K562 (cell line): ENCODE measurements around the gene HDAC7. TPM values are rescaled to one million over a fixed set of nuclear protein-coding genes. Genes with fewer than 3 reads are reported as not detected.
A peak's percentile ranks its signal among the peaks of the same experiment; 100 is the strongest.

Source experiments
- CBX3 ChIP-seq, 2 experiments: IDR thresholded peaks; 1 replicate in 1 of 2; 2 replicates in 1 of 2; pipeline ENCODE4 v1.6.1; 2012; ENCODE audit warnings: inconsistent platforms in 2 of 2, low read length in 2 of 2, borderline replicate concordance in 1 of 2, control low read depth in 1 of 2
- ELF2 ChIP-seq: fragments of 250-450 bp; sonication (Bioruptor Pico); IDR thresholded peaks from 2 replicates; pipeline ENCODE4 v1.5.0; 2021; ENCODE audit warnings: mild to moderate bottlenecking
- GABPB1 ChIP-seq: sonication (generic); formaldehyde crosslinking; IDR thresholded peaks from 2 replicates; pipeline ENCODE4 v1.8.0; 2022; ENCODE audit warnings: mild to moderate bottlenecking, missing genetic modification reagents
- HOXB6 ChIP-seq: fragments of 250-450 bp; sonication (Bioruptor Pico); IDR thresholded peaks from 2 replicates; pipeline ENCODE4 v1.5.1; 2022; ENCODE audit warnings: mild to moderate bottlenecking, borderline replicate concordance
- KAT7 ChIP-seq: sonication (generic); formaldehyde crosslinking; IDR thresholded peaks from 2 replicates; pipeline ENCODE4 v1.8.0; 2022; ENCODE audit warnings: missing genetic modification reagents, mild to moderate bottlenecking, borderline replicate concordance
- KLF13 ChIP-seq: fragments of 450-650 bp; IDR thresholded peaks from 2 replicates; pipeline ENCODE4 v1.6.1; 2016; ENCODE audit warnings: missing genetic modification characterization, low read depth, mild to moderate bottlenecking, missing compliant biosample characterization, moderate library complexity, borderline replicate concordance
- MCM3 ChIP-seq: fragments of 450-650 bp; IDR thresholded peaks from 2 replicates; pipeline ENCODE4 v1.6.1; 2016
- MYC ChIP-seq, 2 experiments: fragments of 250-450 bp in 1 of 2; sonication (Bioruptor Pico) in 1 of 2; IDR thresholded peaks; 2 replicates each; pipeline versions ENCODE4 v1.5.1 to v1.6.1; 2012 to 2021; ENCODE audit warnings: low read depth in 2 of 2, borderline replicate concordance in 1 of 2, improper control_type of control experiment in 1 of 2, low read length in 1 of 2, mild to moderate bottlenecking in 1 of 2, moderate library complexity in 1 of 2
- MYNN ChIP-seq, 2 experiments: sonication (generic); formaldehyde crosslinking in 1 of 2; IDR thresholded peaks; 2 replicates each; pipeline versions ENCODE4 v1.5.0 to v1.6.1; 2016 to 2020; ENCODE audit warnings: antibody characterized with exemption in 1 of 2, missing genetic modification reagents in 1 of 2
- PHB2 ChIP-seq: fragments of 450-650 bp; IDR thresholded peaks from 2 replicates; pipeline ENCODE4 v1.6.1; 2017; ENCODE audit warnings: low read depth
- SAFB ChIP-seq: fragments of 200-400 bp; formaldehyde crosslinking; IDR thresholded peaks from 2 replicates; pipeline ENCODE4 v1.6.1; 2017; ENCODE audit warnings: low read depth, low read length, borderline replicate concordance
- SMAD3 ChIP-seq: fragments of 450-650 bp; formaldehyde crosslinking; conservative IDR thresholded peaks from 2 replicates; pipeline ENCODE4 v1.4.0; 2020; ENCODE audit warnings: mild to moderate bottlenecking
- SMARCA5 ChIP-seq: fragments of 450-650 bp; IDR thresholded peaks from 2 replicates; pipeline ENCODE4 v1.6.1; 2016
- TCF7 ChIP-seq: sonication (generic); IDR thresholded peaks from 2 replicates; pipeline ENCODE4 v1.6.1; 2016; ENCODE audit warnings: antibody characterized with exemption, borderline replicate concordance
- THAP7 ChIP-seq: fragments of 250-450 bp; sonication (Bioruptor Pico); IDR thresholded peaks from 2 replicates; pipeline ENCODE4 v1.5.0; 2021
- ZNF253 ChIP-seq: fragments of 250-450 bp; sonication (Bioruptor Pico); conservative IDR thresholded peaks from 2 replicates; pipeline ENCODE4 v1.6.1; 2021; ENCODE audit warnings: mild to moderate bottlenecking
- ZNF3 ChIP-seq: fragments of 250-450 bp; sonication (Bioruptor Pico); IDR thresholded peaks from 2 replicates; pipeline ENCODE4 v1.5.0; 2021; ENCODE audit warnings: mild to moderate bottlenecking, moderate library complexity
- ZNF316 ChIP-seq: fragments of 450-650 bp; IDR thresholded peaks from 2 replicates; pipeline ENCODE4 v1.6.1; 2016
- ZNF431 ChIP-seq: sonication (generic); formaldehyde crosslinking; IDR thresholded peaks from 2 replicates; pipeline ENCODE4 v1.8.0; 2022; ENCODE audit warnings: mild to moderate bottlenecking, missing genetic modification reagents
- ZNF584 ChIP-seq: fragments of 200-800 bp; sonication (Bioruptor generic); IDR thresholded peaks from 2 replicates; pipeline ENCODE4 v1.6.1; 2016; ENCODE audit warnings: low read depth, mild to moderate bottlenecking, missing genetic modification characterization, missing compliant biosample characterization
- ZNF644 ChIP-seq: fragments of 200-800 bp; sonication (Bioruptor generic); IDR thresholded peaks from 2 replicates; pipeline ENCODE4 v1.6.1; 2016; ENCODE audit warnings: low read depth, missing genetic modification characterization, missing compliant biosample characterization
- ZNF695 ChIP-seq: fragments of 450-650 bp; formaldehyde crosslinking; IDR thresholded peaks from 2 replicates; pipeline ENCODE4 v1.4.0; 2020; ENCODE audit warnings: mild to moderate bottlenecking, moderate library complexity
- polyA plus RNA-seq, 8 experiments: library from polyadenylated mRNA; depleted of rRNA in 4 of 8; stranded (reverse) in 5 of 8; unstranded in 3 of 8; fragments of >200 nt; fragmentation: Nextera tagmentation in 2 of 8; fragmentation: Illumina TruSeq in 1 of 8; extraction: Ambion mirVana in 2 of 8; extraction: Trizol in 1 of 8; gene quantifications; 2 replicates each; pipeline versions ENCODE4 v1.2.1 to v1.2.3, GENCODE V29; 2011 to 2014; ENCODE audit warnings: inconsistent platforms in 1 of 8, missing spikeins in 1 of 8
- total RNA-seq, 7 experiments: library from RNA; depleted of rRNA in 6 of 7; stranded (reverse); fragments of >200 nt in 6 of 7; fragmentation: Illumina TruSeq in 2 of 7; extraction: Trizol in 2 of 7; gene quantifications; 2 replicates each; pipeline versions ENCODE4 v1.2.1 to v1.2.3, GENCODE V29; 2011 to 2021; ENCODE audit warnings: low replicate concordance in 1 of 7
- TF ChIP-seq, protein P1 (sequence below): sonication (generic); formaldehyde crosslinking; IDR thresholded peaks from 2 replicates; pipeline ENCODE4 v1.5.0; 2020; ENCODE audit warnings: missing genetic modification reagents
- TF ChIP-seq, protein P2 (sequence below): fragments of 450-650 bp; IDR thresholded peaks from 2 replicates; pipeline ENCODE4 v1.6.1; 2017; ENCODE audit warnings: antibody characterized with exemption, mild to moderate bottlenecking

HDAC7 gene
- total and polyA plus RNA-seq, 9 of the 15 experiments (the other 6 are each of a cell fraction or from before 2014, with no cell fraction given) = 2.5 to 129 (median 31.1) TPM

DNA sequence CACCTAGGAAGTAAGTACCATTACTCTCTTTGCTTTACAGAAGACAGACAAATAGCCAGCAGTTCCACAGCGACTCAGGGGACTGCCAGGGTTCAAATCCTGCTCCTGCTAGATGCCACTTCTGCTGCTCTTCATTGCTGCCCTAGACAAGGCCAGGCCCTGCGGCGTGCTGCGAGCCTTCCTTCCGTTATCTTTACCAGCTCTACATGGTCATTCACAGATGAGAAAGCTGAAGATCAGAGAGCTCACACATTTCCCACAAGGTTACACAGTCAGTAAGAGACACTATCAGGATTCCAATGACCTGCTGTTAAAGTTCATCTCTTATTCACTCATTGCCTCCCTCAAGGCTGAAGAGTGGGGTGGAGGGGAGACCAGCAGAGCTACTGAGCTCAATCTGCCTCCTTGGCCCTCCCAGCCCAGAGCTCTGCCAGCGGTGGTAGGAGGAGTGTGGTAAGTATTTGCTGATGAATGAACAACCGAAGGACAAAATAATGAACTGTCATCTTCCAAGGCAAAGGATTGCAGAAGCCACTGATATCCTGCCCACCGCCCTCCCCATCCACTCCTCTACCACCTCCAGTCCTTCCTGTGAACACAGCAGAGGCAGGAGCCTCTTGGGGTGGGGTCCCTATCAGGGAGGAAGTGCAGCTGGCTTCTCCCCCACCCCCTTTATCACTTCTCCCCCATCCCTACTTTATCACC, 14.6 kb upstream of the HDAC7 start (continued):
- TF ChIP-seq THAP7 (CRISPR knock-in tag) = no peak
- TF ChIP-seq KAT7 (CRISPR knock-in tag) = no peak
- 0 out of 2 replicates have a peak, but pooled peaks have one; percentile 66 for TF ChIP-seq ZNF584 (CRISPR knock-in tag)
- TF ChIP-seq GABPB1 (CRISPR knock-in tag) = no peak
- TF ChIP-seq ZNF316 = peak; percentile 85
- TF ChIP-seq KLF13 (tag) = 0 out of 2 replicates have a peak, but pooled peaks have one; percentile 2
- TF ChIP-seq MCM3 = no peak
- TF ChIP-seq HOXB6 = no peak
- TF ChIP-seq, protein P1, sequence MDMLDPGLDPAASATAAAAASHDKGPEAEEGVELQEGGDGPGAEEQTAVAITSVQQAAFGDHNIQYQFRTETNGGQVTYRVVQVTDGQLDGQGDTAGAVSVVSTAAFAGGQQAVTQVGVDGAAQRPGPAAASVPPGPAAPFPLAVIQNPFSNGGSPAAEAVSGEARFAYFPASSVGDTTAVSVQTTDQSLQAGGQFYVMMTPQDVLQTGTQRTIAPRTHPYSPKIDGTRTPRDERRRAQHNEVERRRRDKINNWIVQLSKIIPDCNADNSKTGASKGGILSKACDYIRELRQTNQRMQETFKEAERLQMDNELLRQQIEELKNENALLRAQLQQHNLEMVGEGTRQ (CRISPR knock-in tag) = no peak
- no peak for TF ChIP-seq MYNN (IDR thresholded peaks at IDR 0.05)
- no peak for TF ChIP-seq MYNN (CRISPR knock-in tag; IDR thresholded peaks at IDR 0.05)
- no peak; the same call in 1 of the 2 replicates for TF ChIP-seq ZNF644 (tag)
- TF ChIP-seq ZNF431 (CRISPR knock-in tag) = no peak
- no peak for TF ChIP-seq CBX3 (IDR thresholded peaks at IDR 0.05; ENCODE audit: borderline replicate concordance in 1 of 2, low read length in 2 of 2)
- no peak for TF ChIP-seq ZNF3
- 0 out of 2 replicates have a peak, but pooled peaks have one; percentile 1 for TF ChIP-seq SMAD3
- no peak for TF ChIP-seq ELF2
- TF ChIP-seq SMARCA5 = no peak; the same call in 1 of the 2 replicates
- no peak for TF ChIP-seq ZNF695
- no peak for TF ChIP-seq ZNF253
- no peak for TF ChIP-seq SAFB
- no peak for TF ChIP-seq PHB2
- TF ChIP-seq TCF7 = no peak
- TF ChIP-seq, protein P2, sequence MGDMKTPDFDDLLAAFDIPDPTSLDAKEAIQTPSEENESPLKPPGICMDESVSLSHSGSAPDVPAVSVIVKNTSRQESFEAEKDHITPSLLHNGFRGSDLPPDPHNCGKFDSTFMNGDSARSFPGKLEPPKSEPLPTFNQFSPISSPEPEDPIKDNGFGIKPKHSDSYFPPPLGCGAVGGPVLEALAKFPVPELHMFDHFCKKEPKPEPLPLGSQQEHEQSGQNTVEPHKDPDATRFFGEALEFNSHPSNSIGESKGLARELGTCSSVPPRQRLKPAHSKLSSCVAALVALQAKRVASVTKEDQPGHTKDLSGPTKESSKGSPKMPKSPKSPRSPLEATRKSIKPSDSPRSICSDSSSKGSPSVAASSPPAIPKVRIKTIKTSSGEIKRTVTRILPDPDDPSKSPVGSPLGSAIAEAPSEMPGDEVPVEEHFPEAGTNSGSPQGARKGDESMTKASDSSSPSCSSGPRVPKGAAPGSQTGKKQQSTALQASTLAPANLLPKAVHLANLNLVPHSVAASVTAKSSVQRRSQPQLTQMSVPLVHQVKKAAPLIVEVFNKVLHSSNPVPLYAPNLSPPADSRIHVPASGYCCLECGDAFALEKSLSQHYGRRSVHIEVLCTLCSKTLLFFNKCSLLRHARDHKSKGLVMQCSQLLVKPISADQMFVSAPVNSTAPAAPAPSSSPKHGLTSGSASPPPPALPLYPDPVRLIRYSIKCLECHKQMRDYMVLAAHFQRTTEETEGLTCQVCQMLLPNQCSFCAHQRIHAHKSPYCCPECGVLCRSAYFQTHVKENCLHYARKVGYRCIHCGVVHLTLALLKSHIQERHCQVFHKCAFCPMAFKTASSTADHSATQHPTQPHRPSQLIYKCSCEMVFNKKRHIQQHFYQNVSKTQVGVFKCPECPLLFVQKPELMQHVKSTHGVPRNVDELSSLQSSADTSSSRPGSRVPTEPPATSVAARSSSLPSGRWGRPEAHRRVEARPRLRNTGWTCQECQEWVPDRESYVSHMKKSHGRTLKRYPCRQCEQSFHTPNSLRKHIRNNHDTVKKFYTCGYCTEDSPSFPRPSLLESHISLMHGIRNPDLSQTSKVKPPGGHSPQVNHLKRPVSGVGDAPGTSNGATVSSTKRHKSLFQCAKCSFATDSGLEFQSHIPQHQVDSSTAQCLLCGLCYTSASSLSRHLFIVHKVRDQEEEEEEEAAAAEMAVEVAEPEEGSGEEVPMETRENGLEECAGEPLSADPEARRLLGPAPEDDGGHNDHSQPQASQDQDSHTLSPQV = no peak
- TF ChIP-seq MYC (IDR thresholded peaks at IDR 0.05; ENCODE audit: low read depth, low read length) = no peak
- TF ChIP-seq MYC (CRISPR knock-in tag; IDR thresholded peaks at IDR 0.05; ENCODE audit: borderline replicate concordance, low read depth) = 0 out of 2 replicates have a peak, but pooled peaks have one; percentile 2
